ENCODE measurements around the gene MT1M. TPM values are rescaled to one million over a fixed set of nuclear protein-coding genes. Genes with fewer than 3 reads are reported as not detected.
A peak's percentile ranks its signal among the peaks of the same experiment; 100 is the strongest.
"Not testable (repeated sequence)": the region's sequence is repeated elsewhere in the genome, so short reads cannot be mapped to it uniquely, and the experiment has no call there.

MT1M gene
- polyA plus RNA-seq (2013, experiment 1 of 2; ENCODE audit: insufficient read length): not detected
- polyA plus RNA-seq (2013, experiment 2 of 2; ENCODE audit: insufficient read length): not detected

GRCh38 chr16:56632156-56632847 lies at the start of gene MT1M:
Gene MT1M (plus strand): TSS chr16:56632659. CDS start chr16:56632732, 73 bp downstream.
- DNase-seq: no peak

GRCh38 chr16:56582911-56583310 lies 49.5 kb upstream of the MT1M start:
- not testable (repeated sequence) for DNase-seq

- no peak for DNase-seq
Observed at GRCh38 chr16:56583351-56584168, 48.9 kb upstream of the MT1M start.

GRCh38 chr16:56584276-56584675 lies 48.2 kb upstream of the MT1M start:
- no peak for DNase-seq

- no peak for DNase-seq
Observed at GRCh38 chr16:56588781-56589140, 43.7 kb upstream of the MT1M start.

GRCh38 chr16:56589141-56590039 lies 43.1 kb upstream of the MT1M start, which contains the start of gene MT3:
Gene MT3 (plus strand): TSS chr16:56589528. CDS start chr16:56589591, 63 bp downstream.
- no peak for DNase-seq

- no peak for DNase-seq
Observed at GRCh38 chr16:56591377-56592060, 40.9 kb upstream of the MT1M start.

GRCh38 chr16:56593573-56594291 lies 38.7 kb upstream of the MT1M start:
- no peak for DNase-seq

- no peak for DNase-seq
Observed at GRCh38 chr16:56594292-56594619, 38.2 kb upstream of the MT1M start.

GRCh38 chr16:56600398-56600999 lies 32.0 kb upstream of the MT1M start:
- DNase-seq: peak; percentile 66

GRCh38 chr16:56601325-56601724 lies 31.1 kb upstream of the MT1M start:
- DNase-seq: no peak

- DNase-seq: peak; percentile 54
Observed at GRCh38 chr16:56603589-56603988, 28.9 kb upstream of the MT1M start.

- no peak for DNase-seq
Observed at GRCh38 chr16:56604966-56605365, 27.5 kb upstream of the MT1M start.

- DNase-seq: no peak
Observed at GRCh38 chr16:56605475-56605874, 27.0 kb upstream of the MT1M start.

- peak; percentile 55 for DNase-seq
Observed at GRCh38 chr16:56606071-56606475, 26.4 kb upstream of the MT1M start.

GRCh38 chr16:56606476-56607108 lies 25.9 kb upstream of the MT1M start:
- peak; percentile 31 for DNase-seq

GRCh38 chr16:56607109-56607618 lies 25.3 kb upstream of the MT1M start:
- DNase-seq: peak; percentile 94

- no peak for DNase-seq
Observed at GRCh38 chr16:56607675-56608042, 24.8 kb upstream of the MT1M start.

GRCh38 chr16:56608043-56608875 lies 24.2 kb upstream of the MT1M start, which contains the start of gene MT2A:
Gene MT2A (plus strand): TSS chr16:56608584. CDS start chr16:56608656, 72 bp downstream.
- DNase-seq: peak; percentile 96

All from fibroblast of skin of scalp (primary cell).